ENCODE data around the gene NEUROD2.

Gene NEUROD2

GRCh38 chr17:39562395-39562794, 45.3 kb downstream of the NEUROD2 start:
- Histone ChIP-seq H3K4me3 (ENCODE audit: low read length) (no peak overlapping the region), H3K9ac (ENCODE audit: low read depth, low read length) (no peak overlapping the region)

GRCh38 chr17:39556423-39556822, 51.3 kb downstream of the NEUROD2 start:
- H3K27me3 ChIP-seq (ENCODE audit: control insufficient read depth, insufficient read depth, low read length): no peaks in the 10 kb centered on the region
- peaks cover 34% of the 10 kb centered on the region for H3K36me3 ChIP-seq (ENCODE audit: insufficient read depth, low read length)
- H3K4me1 ChIP-seq (ENCODE audit: control insufficient read depth, insufficient read depth, low read length): peaks cover 26% of the 10 kb centered on the region
- no peak overlapping the region for H3K4me2 ChIP-seq (ENCODE audit: low read length)
- H3K9me3 ChIP-seq (replicated peaks; ENCODE audit: low read length): no peaks in the 10 kb centered on the region
- H3K9ac ChIP-seq (ENCODE audit: low read depth, low read length): no peak overlapping the region
- no peak overlapping the region for H3K4me3 ChIP-seq (ENCODE audit: low read length)

More at GRCh38 chr17:39562395-39562794, 45.3 kb downstream of the NEUROD2 start:
- Histone ChIP-seq H3K27me3 (ENCODE audit: control insufficient read depth, insufficient read depth, low read length) (no peaks in the 10 kb centered on the region), H3K9me3 (replicated peaks; ENCODE audit: low read length) (no peaks in the 10 kb centered on the region), H3K4me2 (ENCODE audit: low read length) (no peak overlapping the region), H3K4me1 (ENCODE audit: control insufficient read depth, insufficient read depth, low read length) (peaks cover 9% of the 10 kb centered on the region), H3K36me3 (ENCODE audit: insufficient read depth, low read length) (peaks cover 17% of the 10 kb centered on the region)

- no peaks in the 10 kb centered on the region for H3K9me3 ChIP-seq (replicated peaks; ENCODE audit: low read length)
- peaks cover 26% of the 10 kb centered on the region for H3K4me1 ChIP-seq (ENCODE audit: control insufficient read depth, insufficient read depth, low read length)
- no peak overlapping the region for H3K9ac ChIP-seq (ENCODE audit: low read depth, low read length)
- no peaks in the 10 kb centered on the region for H3K27me3 ChIP-seq (ENCODE audit: control insufficient read depth, insufficient read depth, low read length)
- H3K36me3 ChIP-seq (ENCODE audit: insufficient read depth, low read length): peaks cover 35% of the 10 kb centered on the region
- H3K4me3 ChIP-seq (ENCODE audit: low read length): no peak overlapping the region
- no peak overlapping the region for H3K4me2 ChIP-seq (ENCODE audit: low read length)
Measured at GRCh38 chr17:39555368-39555767, 52.4 kb downstream of the NEUROD2 start.

All from skeletal muscle satellite cell (primary cell).